GM03348 (cell line): ENCODE data around the gene NPW.
A peak's percentile ranks its signal among the peaks of the same experiment; 100 is the strongest.

Experiments
- DNase-seq: peaks from one replicate; pipeline ENCODE4 v3.0.0; 2012; ENCODE audit warnings: low spot score

NPW gene

GRCh38 chr16:2036200-2036966, 16.8 kb downstream of the NPW start:
- DNase-seq, result no peak

- DNase-seq, result no peak
Observed at GRCh38 chr16:2037115-2037514, 17.5 kb downstream of the NPW start.

- no peak for DNase-seq
Observed at GRCh38 chr16:2037647-2038381, 18.2 kb downstream of the NPW start.

GRCh38 chr16:2038382-2039231, 19.0 kb downstream of the NPW start:
- no peak for DNase-seq

DNA sequence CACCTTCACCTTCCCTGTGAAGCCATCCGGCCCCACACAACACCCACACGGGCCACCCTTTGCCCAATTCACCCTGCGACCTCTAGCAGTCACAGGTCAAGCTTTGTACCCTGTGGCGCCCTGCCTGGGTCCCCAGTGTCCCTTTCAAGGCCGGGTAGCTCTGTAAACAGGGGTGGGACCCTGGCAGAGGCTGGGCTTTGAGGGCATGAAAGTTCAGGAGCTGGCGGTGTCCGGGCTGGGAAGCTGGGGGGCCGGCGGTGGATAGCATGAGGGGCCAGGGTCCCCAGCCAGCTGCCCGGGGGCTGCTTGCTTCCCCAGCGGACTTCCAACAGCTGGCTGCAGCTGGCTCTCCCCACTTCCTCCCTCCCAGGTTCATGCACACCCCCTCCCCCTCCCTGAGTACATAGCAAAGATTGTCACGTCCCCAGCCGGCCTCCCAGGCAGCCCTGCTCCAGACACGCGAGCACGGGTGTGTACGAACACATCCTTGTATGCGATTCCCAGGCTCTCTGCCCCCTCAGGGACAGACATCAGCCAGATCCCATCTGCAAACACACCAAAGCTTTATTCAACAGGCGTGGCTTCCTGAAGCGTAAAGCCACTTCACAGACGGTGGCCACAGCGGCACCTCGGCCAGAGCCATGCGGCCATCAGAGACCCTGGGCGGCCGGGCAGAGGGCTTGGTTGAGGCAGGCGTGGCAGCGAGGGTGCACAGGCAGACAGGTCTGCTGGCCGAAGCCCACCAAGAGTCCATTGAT, 19.9 kb downstream of the NPW start:
- DNase-seq, result peak; percentile 77

- no peak for DNase-seq
Observed at GRCh38 chr16:2040041-2040786, 20.6 kb downstream of the NPW start.

DNA sequence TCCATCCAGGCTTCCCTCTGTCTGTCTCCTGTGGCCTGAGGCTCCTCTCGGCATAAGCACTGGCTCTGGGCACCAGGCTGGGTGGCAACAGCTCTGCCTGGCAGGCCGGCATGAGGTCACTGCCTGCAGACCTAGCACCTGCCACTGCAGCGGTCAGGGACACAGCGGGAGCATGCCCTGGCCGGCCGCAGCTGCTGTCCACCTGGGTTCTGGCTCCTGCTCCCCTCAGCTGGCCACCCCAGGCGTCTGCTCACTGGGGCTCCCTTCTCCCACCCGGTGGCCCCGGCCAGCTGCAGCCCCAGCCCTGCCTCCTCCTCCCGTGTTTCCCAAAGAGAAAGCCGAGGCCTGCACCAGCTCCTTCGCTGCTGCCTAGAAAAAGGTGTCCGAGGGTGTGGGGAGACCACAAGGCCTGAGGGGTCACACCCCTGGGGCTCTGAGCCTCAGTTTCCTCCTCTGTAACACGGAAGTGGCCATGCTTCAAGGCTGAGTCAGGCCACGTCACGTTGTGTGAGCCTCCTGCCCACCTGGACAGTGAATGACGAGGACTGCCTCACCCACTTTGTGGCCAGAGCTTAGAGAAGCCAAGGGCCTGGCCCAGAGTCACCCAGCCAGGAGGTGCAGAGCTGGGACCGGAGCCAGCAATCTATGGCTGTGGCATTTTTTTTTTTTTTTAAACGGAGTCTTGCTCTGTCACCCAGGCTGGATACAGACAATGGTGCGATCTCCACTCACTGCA, 21.4 kb downstream of the NPW start:
- DNase-seq, result no peak

DNA sequence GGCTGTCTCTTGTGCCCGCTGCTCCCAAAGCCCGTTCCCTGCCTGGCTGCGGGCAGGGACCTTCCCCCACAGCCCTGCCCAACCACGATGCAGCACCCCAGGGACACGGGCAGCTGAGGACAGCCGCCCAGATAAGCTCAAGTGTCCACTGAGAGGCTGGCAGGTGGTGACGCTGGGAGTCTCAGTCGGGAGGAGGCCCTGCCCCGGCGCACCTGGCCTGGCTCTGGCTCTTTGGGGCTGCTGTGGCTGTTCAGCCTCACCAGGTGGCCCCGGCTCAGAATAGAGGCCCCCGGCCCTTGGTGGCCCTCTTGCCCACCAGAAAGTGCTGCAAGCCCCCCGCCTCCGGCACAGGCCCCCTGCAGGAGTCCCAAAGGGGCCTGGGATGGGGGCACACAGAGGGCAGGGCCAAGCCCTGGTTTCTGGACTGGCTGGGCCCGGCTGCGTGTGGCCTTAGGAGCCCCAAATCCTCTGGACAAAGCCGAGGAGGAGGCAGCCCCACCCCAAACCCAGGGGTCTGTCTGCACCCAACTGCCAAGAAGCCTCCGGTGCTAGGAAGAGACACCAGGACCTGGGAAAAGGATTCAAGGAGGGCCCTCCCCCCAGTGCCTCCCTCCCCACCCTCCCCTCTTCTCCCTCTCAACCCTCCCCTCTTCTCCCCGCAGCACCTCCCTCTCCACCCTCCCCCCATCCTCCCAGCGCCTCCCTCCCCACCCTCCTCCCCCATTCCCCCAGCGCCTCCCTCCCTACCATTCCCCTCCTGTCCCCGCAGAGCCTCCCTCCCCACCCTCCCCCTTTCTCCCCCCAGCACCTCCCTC, 22.8 kb downstream of the NPW start:
- DNase-seq, result no peak

DNA sequence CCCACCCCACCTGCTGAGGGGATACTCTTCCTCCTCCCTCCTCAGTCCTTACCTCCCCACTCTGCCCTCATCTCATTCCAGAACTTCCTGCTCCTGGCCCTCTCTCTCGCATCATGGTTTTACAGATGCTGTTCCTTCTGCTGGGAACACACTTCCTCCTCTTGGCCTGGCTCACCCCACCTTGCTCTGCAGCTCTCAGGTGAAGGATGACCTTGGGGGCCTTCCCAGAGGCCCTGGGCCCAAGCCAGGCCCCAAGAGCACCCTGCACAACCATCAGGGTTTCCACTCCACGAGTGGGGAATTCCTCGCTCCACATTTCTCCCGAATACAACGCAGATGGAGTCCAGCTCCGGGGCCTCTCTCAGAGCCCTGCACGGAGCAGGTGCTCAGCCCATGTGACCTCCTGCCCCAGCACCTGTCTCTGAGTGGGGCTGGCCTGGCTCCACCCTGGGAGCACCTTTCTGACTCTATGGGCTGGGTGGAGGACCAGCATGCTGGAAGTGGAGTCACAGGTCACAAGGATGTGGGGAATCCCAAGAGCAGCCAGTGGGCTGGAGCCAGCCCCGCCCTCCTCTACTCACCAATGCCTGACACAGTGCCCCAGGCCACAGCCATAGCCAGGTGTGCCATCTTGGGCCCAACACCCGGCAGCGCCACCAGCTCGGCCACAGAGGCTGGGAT, 23.5 kb downstream of the NPW start:
- no peak for DNase-seq

DNA sequence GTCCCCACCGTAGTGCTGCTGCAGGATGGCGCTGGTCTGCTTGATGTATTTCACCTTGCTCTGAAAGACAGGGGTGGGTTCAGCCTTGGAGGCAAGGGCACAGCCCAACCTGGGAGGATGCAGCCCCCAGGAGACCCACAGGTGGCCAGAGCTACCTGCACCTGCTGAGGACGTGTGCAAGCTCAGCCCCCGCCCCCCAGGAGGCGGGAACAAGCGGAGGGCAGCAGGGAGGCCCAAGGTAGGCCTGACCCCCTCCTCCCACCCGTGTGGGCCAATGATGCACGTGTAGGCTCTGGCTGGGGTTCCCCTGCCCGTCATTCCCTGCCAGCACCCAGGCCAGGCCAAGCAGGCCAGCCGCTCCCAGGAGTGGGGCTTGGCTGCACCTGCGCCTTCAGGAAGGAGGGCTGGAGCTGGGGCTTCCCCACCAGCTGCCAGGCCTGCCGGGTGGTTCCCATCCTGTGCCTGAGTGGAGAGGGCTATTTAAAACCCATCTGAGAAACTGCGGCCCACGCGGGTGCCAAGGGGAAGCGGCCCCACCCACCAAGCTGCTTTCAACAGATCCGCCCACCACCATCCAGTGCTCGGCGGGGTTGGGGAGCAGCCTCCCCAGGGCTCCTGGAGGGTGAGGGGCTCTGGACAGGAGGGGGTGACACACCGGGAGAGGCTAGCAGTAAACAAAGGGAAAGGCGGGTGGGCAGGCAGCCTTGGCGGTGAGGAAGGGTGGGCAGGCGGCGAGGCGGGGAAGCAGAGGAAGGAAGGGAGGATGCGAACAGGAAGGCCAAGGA, 24.3 kb downstream of the NPW start:
- DNase-seq, result no peak

GRCh38 chr16:2044541-2044940, 25.0 kb downstream of the NPW start:
- no peak for DNase-seq

GRCh38 chr16:2045965-2046892, 26.6 kb downstream of the NPW start:
- no peak for DNase-seq

DNA sequence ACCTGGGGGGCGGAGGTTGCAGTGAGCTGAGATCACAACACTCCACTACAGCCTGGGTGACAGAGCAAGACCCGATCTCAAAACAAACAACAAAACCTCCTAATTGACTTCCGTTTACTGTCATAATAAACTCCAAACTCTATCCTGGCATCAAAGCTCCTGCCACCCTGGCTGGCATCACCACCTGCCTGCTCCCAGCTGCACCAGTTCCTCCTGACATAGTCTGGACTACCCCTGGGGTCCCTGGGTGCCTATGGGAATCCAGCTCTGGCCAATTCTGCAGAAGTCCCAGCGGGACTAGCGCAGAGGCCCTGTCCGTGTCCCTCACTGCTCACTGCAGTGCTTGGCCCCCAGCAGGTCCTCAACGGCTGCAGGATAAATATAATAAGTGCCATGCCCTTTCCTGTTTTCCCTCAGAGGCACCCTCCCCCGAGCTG, 27.3 kb downstream of the NPW start:
- DNase-seq, result no peak

DNA sequence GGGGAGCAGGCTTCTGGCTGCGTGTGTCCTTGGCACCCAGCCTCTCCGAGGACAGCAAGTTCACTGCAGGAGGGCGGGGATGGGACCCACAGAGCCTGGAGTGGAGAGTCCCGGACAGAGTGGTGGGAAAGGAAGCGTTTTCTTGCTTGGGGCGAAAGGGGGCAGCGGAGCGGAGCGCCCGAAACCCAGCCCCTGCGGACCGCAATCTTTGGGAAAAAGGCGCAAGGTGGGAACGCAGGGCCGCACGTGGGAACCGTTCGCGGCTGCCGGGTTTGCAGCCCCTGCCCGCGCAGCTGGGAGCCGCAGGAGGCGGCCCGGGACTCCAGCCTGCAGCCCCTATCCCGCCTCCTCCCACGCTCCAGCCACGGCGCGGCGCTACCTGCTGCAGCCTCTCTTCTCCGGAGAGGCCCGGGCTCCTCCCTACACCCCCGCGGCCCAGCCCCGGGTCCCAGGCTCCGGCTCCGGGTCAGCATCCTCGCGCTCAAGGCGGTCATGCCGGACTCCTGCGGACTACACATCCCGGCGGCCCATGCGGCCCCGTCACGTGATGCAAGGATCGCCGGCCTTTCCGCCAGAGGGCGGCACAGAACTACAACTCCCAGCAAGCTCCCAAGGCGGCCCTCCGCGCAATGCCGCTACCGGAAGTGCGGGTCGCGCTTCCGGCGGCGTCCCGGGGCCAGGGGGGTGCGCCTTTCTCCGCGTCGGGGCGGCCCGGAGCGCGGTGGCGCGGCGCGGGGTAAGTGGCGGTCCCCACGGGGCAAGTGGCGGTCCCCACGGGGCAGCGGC, 27.9 kb downstream of the NPW start, which contains the start of the genes NTHL1 and TSC2:
TSS of gene NTHL1 (minus strand) at position 505 of the 786 bp plus-strand sequence. CDS start at position 494, 11 bp downstream.
TSS of gene TSC2 (plus strand) at position 656 of the 786 bp plus-strand sequence. CDS start 631 bp downstream, outside the sequence.
- peak; percentile 97 for DNase-seq

- no peak for DNase-seq
Observed at GRCh38 chr16:2048116-2048543, 28.5 kb downstream of the NPW start.

GRCh38 chr16:2053211-2053610, 33.6 kb downstream of the NPW start:
- no peak for DNase-seq
